Activated T-helper 1 cell treated with Interleukin-2 at 50 U/mL for 16 hours (primary cell): Measurements from ENCODE around the gene PDPK1.
A peak's percentile ranks its signal among the peaks of the same experiment; 100 is the strongest.

Experiments
- DNase-seq: peaks from one replicate; pipeline ENCODE4 v3.0.0-alpha.2; 2020; ENCODE audit warnings: low read depth

Gene PDPK1

GRCh38 chr16:2507052-2507659 is 30.7 kb upstream of the PDPK1 start:
- no peak for DNase-seq

DNA sequence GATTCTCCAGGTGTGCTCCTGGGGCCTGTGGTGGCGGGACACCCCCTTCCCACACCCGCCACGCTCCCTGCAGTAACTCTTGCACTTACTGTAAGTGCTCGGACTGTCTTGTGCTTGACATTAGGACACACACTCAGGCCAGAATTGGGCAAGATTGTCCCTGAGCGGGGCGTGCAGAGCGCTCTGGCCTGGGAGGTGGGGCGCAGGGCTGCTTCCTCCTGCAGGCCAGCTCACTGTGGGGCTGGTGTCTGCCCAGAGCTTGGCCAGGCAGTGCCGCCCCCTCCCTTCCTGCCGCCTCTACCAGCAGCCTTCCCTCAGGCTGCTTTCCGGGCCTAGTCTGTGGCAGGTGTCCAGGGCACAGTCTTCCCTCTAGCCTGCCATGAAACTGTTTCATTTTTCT is 30.2 kb upstream of the PDPK1 start:
- DNase-seq = no peak

- no peak for DNase-seq
Measured at GRCh38 chr16:2508722-2509400, 29.0 kb upstream of the PDPK1 start.

- DNase-seq = no peak
Measured at GRCh38 chr16:2511128-2511800, 26.6 kb upstream of the PDPK1 start.

DNA sequence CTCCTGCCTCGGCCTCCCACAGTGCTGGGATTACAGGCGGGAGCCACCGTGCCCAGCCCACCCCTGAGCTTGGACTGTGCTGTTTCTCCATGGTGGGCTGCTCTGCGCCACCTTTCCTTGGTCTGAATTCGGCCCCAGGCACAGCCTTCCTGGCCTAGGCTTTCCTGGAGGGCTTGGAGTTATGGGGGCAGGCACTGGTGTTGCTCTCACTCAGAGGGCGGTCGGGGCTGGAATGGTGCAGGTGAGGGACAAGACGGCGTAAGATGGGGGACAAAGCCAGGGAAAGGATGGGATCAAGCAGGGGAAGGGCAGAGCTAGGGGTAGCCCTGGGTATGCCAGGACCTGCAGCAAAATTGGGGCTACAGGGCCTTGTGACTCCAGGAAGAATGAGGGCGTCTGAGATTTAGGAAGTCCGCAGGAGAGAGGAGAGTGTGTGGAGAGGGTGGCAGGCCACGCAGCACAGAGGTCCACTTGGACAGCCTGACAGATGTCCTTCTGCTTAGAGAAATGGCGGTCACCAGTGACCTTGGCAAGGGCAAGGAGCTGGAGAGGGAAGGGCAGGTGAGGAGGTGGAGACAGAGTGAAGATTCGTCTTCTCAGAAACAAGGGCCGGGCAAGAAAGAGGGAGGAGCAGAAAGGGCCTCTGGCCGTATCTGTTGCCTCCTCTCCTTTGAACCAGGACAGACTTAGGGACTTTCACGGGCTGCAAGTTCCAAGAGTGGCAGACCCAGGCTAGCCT is 25.7 kb upstream of the PDPK1 start:
- no peak for DNase-seq

- no peak for DNase-seq
Measured at GRCh38 chr16:2512735-2513404, 25.0 kb upstream of the PDPK1 start.

DNA sequence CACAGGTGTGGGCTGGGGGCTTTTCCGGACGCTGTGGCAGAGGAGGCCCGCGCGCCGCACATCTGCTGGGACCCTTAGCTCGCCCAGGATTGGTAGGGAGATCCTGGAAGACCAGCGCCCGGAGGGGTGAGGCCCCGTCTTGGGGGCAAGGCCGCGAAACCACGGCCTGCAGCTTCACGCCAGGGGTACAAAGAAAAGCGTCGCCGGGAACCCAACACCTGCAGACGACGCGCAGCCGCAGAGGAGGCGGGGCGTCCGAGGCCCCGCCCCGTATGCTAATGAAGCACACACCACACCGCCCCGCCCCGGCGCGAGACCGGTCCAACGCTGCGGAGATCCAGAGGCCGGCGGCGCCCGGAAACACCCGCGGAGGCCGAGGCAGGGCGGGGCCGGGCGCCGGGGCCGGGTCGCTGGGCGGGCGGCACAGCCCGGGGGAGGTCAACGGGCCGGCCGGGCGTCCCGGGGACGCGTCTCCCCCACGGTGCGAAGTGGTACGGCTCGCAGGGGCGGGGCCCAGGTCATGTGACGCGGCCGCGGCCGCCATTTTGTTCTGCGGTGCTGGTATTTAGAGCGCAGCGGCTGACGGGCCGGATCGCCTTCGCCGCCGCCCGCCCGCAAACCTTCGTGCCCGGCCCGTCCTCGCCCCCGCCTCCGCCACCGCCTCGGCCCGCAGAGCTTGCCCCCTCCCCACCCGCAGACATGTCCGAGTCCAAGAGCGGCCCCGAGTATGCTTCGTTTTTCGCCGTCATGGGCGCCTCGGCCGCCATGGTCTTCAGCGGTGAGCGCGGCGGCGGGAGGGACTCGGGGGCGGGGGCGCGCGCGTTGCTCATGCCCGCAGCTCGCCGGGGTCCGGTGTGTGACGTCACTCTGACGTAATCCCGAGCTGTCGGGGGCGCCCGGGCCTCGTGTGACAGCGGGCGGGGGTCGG is 24.2 kb upstream of the PDPK1 start, which contains the start of gene ATP6V0C:
Gene ATP6V0C (plus strand): TSS at position 548 of the 928 bp plus-strand sequence. CDS start 152 bp downstream, at position 700.
- DNase-seq = peak; percentile 88

GRCh38 chr16:2514333-2515179 is 23.3 kb upstream of the PDPK1 start:
- DNase-seq = peak; percentile 24

- DNase-seq = no peak
Measured at GRCh38 chr16:2515180-2515851, 22.5 kb upstream of the PDPK1 start.

DNA sequence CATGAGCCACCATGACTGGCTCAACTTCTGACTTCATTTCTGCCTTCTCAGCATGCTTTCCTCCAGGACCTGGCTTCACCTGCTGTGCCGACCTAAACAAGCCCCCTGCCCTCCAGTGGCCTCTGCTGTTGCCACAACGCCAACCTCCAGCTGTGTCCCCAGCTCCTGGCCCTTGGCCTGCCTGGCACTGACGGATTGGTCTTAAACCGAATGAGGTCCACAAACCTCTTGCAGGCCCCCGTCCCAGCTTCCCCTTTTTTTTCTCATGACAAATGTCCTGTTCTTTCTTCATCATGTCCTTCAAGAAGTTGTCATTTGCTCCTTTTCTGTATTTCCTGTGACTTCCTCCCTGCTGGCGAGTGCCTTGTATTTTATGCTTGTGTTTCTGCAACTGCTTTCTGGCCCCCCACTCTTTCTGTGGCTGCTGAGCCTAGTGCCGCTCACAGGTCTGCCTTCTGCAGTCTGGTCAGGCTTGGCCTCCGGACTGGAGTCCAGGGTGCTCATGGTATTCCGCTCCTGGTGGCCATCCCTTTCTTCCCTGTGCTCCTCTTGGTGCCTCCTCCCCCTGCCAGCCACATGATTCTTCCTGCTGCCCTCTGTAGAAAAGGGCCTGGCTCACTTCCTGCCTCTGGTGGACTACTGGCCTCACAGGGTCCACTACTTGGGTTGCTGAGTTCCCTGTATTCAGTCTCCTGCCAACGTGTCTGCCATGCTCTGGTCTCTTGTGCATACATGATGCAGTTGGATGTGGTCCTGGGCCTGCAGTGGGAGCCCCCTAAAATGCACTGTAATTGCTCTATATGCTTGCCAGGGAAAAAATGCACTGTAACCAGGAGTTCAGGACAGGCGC is 21.2 kb upstream of the PDPK1 start:
- DNase-seq = no peak

- no peak for DNase-seq
Measured at GRCh38 chr16:2517954-2518605, 19.7 kb upstream of the PDPK1 start.

- DNase-seq = no peak
Measured at GRCh38 chr16:2518823-2519710, 18.8 kb upstream of the PDPK1 start.

- no peak for DNase-seq
Measured at GRCh38 chr16:2519711-2520080, 18.1 kb upstream of the PDPK1 start.

GRCh38 chr16:2520097-2520783 is 17.6 kb upstream of the PDPK1 start, which contains the start of gene AMDHD2:
AMDHD2 (plus strand) TSS chr16:2520371; CDS start chr16:2520459, 88 bp downstream.
- DNase-seq = peak; percentile 84

GRCh38 chr16:2520784-2521531 is 16.9 kb upstream of the PDPK1 start:
- DNase-seq = peak; percentile 51
